ENCODE results near the gene CHST3. TPM values are rescaled to one million over a fixed set of nuclear protein-coding genes. Genes with fewer than 3 reads are reported as not detected.

Gene CHST3
- total and polyA plus RNA-seq, 11 donors, result 8.1 to 51.3 (median 25.0) TPM

- intact Hi-C loops (cut with DNase I), result no loop called here
- TF ChIP-seq POLR2A (IDR thresholded peaks at IDR 0.05), result no peak
- TF ChIP-seq, protein P1, sequence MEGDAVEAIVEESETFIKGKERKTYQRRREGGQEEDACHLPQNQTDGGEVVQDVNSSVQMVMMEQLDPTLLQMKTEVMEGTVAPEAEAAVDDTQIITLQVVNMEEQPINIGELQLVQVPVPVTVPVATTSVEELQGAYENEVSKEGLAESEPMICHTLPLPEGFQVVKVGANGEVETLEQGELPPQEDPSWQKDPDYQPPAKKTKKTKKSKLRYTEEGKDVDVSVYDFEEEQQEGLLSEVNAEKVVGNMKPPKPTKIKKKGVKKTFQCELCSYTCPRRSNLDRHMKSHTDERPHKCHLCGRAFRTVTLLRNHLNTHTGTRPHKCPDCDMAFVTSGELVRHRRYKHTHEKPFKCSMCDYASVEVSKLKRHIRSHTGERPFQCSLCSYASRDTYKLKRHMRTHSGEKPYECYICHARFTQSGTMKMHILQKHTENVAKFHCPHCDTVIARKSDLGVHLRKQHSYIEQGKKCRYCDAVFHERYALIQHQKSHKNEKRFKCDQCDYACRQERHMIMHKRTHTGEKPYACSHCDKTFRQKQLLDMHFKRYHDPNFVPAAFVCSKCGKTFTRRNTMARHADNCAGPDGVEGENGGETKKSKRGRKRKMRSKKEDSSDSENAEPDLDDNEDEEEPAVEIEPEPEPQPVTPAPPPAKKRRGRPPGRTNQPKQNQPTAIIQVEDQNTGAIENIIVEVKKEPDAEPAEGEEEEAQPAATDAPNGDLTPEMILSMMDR (IDR thresholded peaks at IDR 0.05), result no peak
- no peak overlapping the region for H3K4me3 ChIP-seq
- 69 to 84% (median 73%) methylated on average over 9 of the region's 9 CpGs for WGBS, 4 donors
- H3K36me3 ChIP-seq, result no peaks in the 10 kb centered on the region
- H3K4me1 ChIP-seq, result peaks cover 0 to 33% (median 11%) of the 10 kb centered on the region in 12 donors
- H3K27ac ChIP-seq, result no peak overlapping the region
- no peaks in the 10 kb centered on the region for H3K27me3 ChIP-seq
- ATAC-seq (no peak), DNase-seq (no peak)
- H3K9me3 ChIP-seq, result peaks cover 0 to 5% (median 0%) of the 10 kb centered on the region in 12 donors
These were observed 43.5 kb upstream of the CHST3 start for GRCh38 chr10:71920540-71921323.

DNA sequence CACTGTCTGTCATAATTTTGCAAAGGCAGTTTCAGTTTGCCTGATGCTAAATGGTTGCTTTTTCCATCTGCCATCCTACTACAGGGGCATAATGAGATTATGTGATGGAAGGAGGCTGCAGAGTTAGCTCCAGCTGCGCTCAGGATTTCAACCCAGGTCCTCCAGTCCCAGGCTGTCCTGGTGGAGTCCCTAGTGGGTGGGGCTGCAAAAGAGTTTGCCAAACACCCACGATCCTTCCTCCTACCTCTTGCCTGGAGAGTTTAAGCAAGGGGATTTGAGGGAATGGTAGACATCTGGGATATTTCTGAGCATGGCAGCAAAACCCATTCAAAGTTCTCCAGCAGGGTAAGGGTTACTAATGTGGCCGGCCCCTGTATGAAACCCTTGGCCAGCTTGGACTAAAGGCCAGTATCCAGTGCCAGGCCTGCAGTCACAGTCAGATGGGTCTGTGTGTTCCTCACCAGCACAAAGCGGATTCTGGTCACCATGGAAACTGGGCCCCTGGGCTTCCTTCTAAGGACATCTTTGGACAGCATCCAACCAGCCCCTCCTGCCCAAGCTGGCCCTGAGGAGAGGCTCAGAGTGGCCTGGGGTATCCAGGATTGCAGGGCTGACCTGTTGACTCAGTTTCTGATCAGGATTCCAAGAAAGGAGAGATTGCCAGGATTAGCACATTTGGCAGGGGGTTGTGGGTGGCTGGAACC is 42.7 kb upstream of the CHST3 start:
- Histone ChIP-seq H3K4me1 (peaks cover 0 to 33% (median 11%) of the 10 kb centered on the region in 12 donors), H3K27ac (peak overlapping the region in 2 of 12 donors; percentile 31 to 48), H3K9me3 (peaks cover 0 to 5% (median 0%) of the 10 kb centered on the region in 12 donors), H3K4me3 (no peak overlapping the region), H3K27me3 (no peaks in the 10 kb centered on the region), H3K36me3 (no peaks in the 10 kb centered on the region)
- TF ChIP-seq, protein P1 (IDR thresholded peaks at IDR 0.05), result no peak
- no peak for TF ChIP-seq POLR2A (IDR thresholded peaks at IDR 0.05)
- DNase-seq, result peak in 3 of 5 donors; percentile 25 to 74 (median 46)
- ATAC-seq, result peak; percentile 38 to 67 (median 57)
- intact Hi-C loops (cut with DNase I), result no loop called here
- 38 to 54% (median 47%) methylated on average over 4 of the region's 4 CpGs for WGBS, 4 donors

GRCh38 chr10:71923138-71923692 is 41.0 kb upstream of the CHST3 start:
- WGBS, 4 donors, result 65 to 69% (median 67%) methylated on average over 7 of the region's 7 CpGs
- ATAC-seq (peak in 1 of 4 donors; percentile 14), DNase-seq (no peak)
- intact Hi-C loops (cut with DNase I), result no loop called here
- peak overlapping the region in 3 of 12 donors; percentile 13 to 43 (median 36) for H3K27ac ChIP-seq
- no peaks in the 10 kb centered on the region for H3K27me3 ChIP-seq
- no peaks in the 10 kb centered on the region for H3K36me3 ChIP-seq
- H3K4me3 ChIP-seq, result no peak overlapping the region
- no peaks in the 10 kb centered on the region for H3K9me3 ChIP-seq
- H3K4me1 ChIP-seq, result peaks cover 0 to 33% (median 11%) of the 10 kb centered on the region in 12 donors
- TF ChIP-seq, protein P1 (IDR thresholded peaks at IDR 0.05), result no peak
- no peak for TF ChIP-seq POLR2A (IDR thresholded peaks at IDR 0.05)

GRCh38 chr10:71924771-71925170 is 39.4 kb upstream of the CHST3 start:
- 91 to 95% (median 93%) methylated on average over 3 of the region's 3 CpGs for WGBS, 4 donors

More at GRCh38 chr10:71924771-71925170, 39.4 kb upstream of the CHST3 start:
- Histone ChIP-seq H3K4me1 (peaks cover 0 to 33% (median 11%) of the 10 kb centered on the region in 12 donors), H3K27me3 (no peaks in the 10 kb centered on the region), H3K27ac (no peak overlapping the region), H3K36me3 (no peaks in the 10 kb centered on the region), H3K9me3 (no peaks in the 10 kb centered on the region), H3K4me3 (no peak overlapping the region)
- TF ChIP-seq POLR2A (IDR thresholded peaks at IDR 0.05), result no peak
- TF ChIP-seq, protein P1 (IDR thresholded peaks at IDR 0.05), result no peak
- ATAC-seq (no peak), DNase-seq (no peak)
- intact Hi-C loops (cut with DNase I), result no loop called here

Measured in heart left ventricle (tissue), 16 donors.